PFSK-1 (cell line): Measurements from ENCODE around the gene HTT.

ENCODE experiments used
- FOXP2 ChIP-seq: optimal IDR thresholded peaks from 2 replicates; pipeline ENCODE3; 2011; ENCODE audit warnings: borderline replicate concordance, control low read depth, inconsistent platforms; ENCODE audit not compliant: insufficient read depth; ENCODE audit errors: extremely low read length, extremely low read depth
- POLR2AphosphoS5 ChIP-seq: IDR thresholded peaks from 2 replicates; pipeline ENCODE4 v1.6.1; 2012; ENCODE audit warnings: low read depth, mild to moderate bottlenecking, control low read depth, low read length, moderate library complexity
- REST ChIP-seq, 2 experiments: IDR thresholded peaks; 2 replicates each; pipeline versions ENCODE4 v1.6.1 to v1.8.0; 2011 to 2012; ENCODE audit warnings: low read depth in 2 of 2, low read length in 2 of 2, control low read depth in 1 of 2, inconsistent platforms in 1 of 2, mild to moderate bottlenecking in 1 of 2, moderate library complexity in 1 of 2; ENCODE audit not compliant: insufficient read depth in 1 of 2
- SIN3A ChIP-seq: IDR thresholded peaks from 2 replicates; pipeline ENCODE4 v1.6.1; 2012; ENCODE audit warnings: mild to moderate bottlenecking, low read length, moderate library complexity, borderline replicate concordance; ENCODE audit not compliant: insufficient read depth
- TAF1 ChIP-seq: IDR thresholded peaks from 2 replicates; pipeline ENCODE4 v1.6.1; 2012; ENCODE audit warnings: low read length, control low read depth, borderline replicate concordance; ENCODE audit not compliant: insufficient read depth

HTT gene

DNA sequence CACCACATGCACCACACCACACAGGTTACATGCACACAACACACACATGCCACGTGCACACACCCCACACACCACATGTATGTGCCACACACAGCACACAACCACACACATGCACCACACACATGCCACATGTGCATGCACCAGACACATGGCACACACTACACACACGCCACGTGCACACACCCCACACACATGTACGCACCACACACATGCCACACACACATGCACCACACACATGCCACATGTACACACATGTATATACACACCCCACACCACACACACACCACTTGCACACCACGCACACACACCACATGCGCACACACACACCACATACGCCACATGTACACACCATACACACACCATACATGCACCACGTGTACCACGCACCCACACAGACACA is 154.8 kb downstream of the HTT start:
- TF ChIP-seq TAF1 = no peak
- no peak for TF ChIP-seq FOXP2
- TF ChIP-seq REST (IDR thresholded peaks at IDR 0.05; ENCODE audit: insufficient read depth in 1 of 2, low read depth in 2 of 2, low read length in 2 of 2) = no peak
- no peak for TF ChIP-seq SIN3A
- TF ChIP-seq POLR2AphosphoS5 = no peak

GRCh38 chr4:3229964-3230363 is 155.5 kb downstream of the HTT start:
- TF ChIP-seq TAF1 (no peak), REST (IDR thresholded peaks at IDR 0.05; ENCODE audit: insufficient read depth in 1 of 2, low read depth in 2 of 2, low read length in 2 of 2) (no peak)

DNA sequence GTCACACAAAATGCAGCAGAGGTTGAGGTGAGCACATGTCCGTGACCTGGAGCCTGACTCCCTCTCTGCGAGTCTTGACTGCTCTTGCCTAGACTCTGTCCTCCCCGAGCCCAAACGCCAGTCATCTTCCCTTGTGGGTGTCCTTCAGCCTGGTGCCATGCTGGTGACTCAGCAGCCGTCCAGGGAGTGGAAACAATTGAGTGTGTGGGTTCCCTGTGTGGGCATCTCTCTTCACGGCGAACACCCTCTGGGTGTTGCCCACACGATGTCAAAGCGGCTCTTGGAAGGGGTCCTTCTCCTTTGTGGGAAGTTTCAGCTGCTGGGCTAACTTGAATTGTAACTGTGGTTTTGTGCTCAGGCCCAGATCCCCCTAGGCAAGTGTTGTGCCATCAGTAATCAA is 157.0 kb downstream of the HTT start:
- TF ChIP-seq POLR2AphosphoS5 (no peak), TAF1 (no peak), FOXP2 (no peak), SIN3A (no peak), REST (IDR thresholded peaks at IDR 0.05; ENCODE audit: insufficient read depth in 1 of 2, low read depth in 2 of 2, low read length in 2 of 2) (no peak)

GRCh38 chr4:3232001-3232400 is 157.5 kb downstream of the HTT start:
- no peak for TF ChIP-seq FOXP2
- TF ChIP-seq SIN3A = no peak
- no peak for TF ChIP-seq TAF1
- no peak for TF ChIP-seq POLR2AphosphoS5
- TF ChIP-seq REST (IDR thresholded peaks at IDR 0.05; ENCODE audit: insufficient read depth in 1 of 2, low read depth in 2 of 2, low read length in 2 of 2) = no peak

DNA sequence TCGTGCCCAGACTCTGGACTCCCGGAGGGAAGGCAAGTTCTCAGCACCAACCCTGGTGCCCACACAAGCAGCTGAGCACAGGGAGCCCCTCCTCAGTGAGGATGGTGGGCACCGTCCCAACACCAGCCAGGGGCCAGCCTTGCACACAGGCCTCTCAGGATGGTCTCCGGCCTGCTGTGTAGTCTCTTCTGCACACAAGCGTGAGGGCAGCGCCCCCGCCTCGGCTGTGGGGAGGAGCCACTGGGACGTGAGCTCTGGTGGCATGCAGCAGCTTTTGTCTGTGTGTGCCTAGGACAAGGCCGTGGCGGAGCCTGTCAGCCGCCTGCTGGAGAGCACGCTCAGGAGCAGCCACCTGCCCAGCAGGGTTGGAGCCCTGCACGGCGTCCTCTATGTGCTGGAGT is 158.4 kb downstream of the HTT start:
- no peak for TF ChIP-seq FOXP2
- TF ChIP-seq SIN3A = no peak
- TF ChIP-seq TAF1 = no peak
- TF ChIP-seq POLR2AphosphoS5 = no peak
- TF ChIP-seq REST (IDR thresholded peaks at IDR 0.05; ENCODE audit: insufficient read depth in 1 of 2, low read depth in 2 of 2, low read length in 2 of 2) = no peak
